GM21825 (cell line): ENCODE results near the gene CCDC120.
A peak's percentile ranks its signal among the peaks of the same experiment; 100 is the strongest.

Experiments used
- ATAC-seq: cut with Tn5 transposase; IDR thresholded peaks from one replicate; pipeline ENCODE4 v1.9.1; 2021; ENCODE audit warnings: mild to moderate bottlenecking, moderate library complexity; ENCODE audit not compliant: unreplicated experiment

CCDC120 gene, protein sequence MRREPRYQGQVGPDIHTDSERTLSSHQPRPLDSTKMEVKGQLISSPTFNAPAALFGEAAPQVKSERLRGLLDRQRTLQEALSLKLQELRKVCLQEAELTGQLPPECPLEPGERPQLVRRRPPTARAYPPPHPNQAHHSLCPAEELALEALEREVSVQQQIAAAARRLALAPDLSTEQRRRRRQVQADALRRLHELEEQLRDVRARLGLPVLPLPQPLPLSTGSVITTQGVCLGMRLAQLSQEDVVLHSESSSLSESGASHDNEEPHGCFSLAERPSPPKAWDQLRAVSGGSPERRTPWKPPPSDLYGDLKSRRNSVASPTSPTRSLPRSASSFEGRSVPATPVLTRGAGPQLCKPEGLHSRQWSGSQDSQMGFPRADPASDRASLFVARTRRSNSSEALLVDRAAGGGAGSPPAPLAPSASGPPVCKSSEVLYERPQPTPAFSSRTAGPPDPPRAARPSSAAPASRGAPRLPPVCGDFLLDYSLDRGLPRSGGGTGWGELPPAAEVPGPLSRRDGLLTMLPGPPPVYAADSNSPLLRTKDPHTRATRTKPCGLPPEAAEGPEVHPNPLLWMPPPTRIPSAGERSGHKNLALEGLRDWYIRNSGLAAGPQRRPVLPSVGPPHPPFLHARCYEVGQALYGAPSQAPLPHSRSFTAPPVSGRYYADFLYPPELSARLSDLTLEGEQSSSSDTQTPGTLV

DNA sequence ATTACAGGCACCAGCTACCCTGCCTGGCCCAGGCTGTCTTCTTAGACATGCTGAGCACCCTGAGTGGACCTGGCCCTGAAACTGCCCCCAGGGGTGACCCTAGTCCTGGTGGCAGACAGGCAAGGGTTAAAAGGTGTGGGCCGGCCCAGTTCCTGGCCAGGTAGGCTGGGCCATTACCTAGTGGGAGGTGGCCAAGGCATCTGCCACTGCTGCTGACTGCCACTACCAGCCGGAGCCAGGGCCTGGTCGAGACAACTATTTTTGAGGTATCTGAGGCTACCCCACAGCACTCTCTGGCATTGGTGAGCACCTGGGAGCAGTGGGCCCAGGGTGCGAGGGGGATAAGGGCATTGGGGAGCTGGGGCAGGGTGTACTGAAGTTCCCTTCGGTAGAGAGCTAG is at the start of gene CCDC120:
TSS of gene CCDC120 (plus strand) at position 206 of the 400 bp plus-strand sequence. CDS start 3,043 bp downstream, outside the sequence.
- ATAC-seq: no peak

DNA sequence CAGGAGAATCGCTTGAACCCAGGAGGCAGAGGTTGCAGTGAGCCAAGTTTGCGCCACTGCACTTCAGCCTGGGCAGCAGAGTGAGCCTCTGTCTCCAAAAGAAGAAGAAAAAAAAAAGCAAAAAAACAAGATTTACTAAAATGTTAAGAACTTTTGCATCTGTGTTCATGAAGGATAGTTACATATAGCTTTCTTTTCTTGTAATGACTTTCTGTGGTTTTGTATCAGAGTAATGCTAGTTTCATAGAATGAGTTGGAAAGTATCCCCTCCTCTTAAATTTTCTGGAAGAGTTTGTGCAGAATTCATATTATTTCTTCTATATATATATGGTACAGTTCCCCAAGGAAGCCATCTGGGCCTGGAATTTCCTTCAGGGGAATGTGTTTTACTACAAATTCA is 39.7 kb upstream of the CCDC120 start:
- no peak for ATAC-seq

DNA sequence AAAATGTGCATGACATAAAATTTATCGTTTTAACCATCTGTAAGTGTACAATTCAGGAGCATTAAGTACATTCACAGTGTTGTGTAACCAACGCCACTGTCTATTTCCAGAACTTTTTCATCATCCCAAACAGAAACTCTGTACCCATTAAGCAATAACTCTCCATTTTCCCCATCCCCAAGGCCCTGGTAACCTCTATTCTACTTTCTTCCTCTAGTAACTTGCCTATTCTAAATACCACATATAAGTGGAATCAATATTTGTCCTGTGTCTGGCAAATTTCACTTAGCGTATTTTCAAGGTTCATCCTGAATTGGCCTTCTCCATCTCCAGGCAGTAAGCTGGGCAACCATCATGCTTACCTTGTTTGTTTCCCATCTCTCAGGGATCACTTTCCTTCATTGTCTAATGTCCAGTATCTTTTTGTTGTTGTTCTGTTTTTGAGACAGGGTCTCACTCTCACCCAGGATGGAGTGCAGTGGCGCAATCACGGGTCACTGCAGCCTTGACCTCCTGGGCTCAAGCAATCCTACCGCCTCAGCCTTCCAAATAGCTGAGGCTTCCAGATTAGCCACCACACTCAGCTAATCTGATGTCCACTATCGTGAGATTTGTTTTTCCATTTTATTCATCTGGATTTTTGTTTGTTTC is 39.1 kb upstream of the CCDC120 start:
- ATAC-seq: no peak

DNA sequence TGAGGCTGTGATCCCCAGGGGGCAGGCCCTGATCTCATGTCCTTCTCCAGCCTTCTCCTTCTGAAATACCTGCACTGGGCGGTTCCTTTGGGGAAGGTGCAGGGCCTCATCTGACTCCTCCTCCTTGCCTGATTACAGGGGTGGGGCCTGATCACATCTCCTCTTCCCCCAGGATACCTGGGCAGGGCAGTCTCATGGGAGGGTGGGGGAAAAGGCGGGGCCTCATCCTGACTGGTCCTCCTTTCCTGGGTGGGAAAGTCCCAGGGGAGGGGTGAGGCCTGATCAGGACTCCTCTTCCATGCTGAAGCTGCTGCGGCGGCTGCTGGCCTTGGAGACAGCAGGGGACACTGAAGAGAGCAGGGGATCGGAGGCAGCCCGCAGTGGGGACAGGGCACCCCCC is 28.9 kb upstream of the CCDC120 start:
- no peak for ATAC-seq

DNA sequence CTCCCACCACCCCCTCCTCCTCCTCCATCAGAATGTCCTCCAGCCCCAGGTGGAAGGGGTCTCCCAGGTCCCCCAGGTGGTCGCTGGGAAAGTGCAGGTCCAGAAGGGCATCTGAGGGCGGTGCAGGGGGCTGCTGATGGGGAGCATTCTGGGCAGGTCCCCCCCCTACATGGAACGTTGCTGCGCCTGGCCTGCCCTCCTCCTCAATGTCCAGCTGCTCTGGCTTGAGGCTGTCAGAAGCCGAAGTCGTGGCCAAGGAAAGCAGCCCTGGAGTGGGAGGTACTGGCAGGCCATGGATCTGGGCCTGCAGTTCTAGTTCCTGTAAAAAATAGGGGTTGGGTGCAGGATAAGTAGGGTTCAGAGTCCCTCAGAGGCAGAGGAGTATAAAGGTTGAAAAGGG is 28.5 kb upstream of the CCDC120 start:
- no peak for ATAC-seq

DNA sequence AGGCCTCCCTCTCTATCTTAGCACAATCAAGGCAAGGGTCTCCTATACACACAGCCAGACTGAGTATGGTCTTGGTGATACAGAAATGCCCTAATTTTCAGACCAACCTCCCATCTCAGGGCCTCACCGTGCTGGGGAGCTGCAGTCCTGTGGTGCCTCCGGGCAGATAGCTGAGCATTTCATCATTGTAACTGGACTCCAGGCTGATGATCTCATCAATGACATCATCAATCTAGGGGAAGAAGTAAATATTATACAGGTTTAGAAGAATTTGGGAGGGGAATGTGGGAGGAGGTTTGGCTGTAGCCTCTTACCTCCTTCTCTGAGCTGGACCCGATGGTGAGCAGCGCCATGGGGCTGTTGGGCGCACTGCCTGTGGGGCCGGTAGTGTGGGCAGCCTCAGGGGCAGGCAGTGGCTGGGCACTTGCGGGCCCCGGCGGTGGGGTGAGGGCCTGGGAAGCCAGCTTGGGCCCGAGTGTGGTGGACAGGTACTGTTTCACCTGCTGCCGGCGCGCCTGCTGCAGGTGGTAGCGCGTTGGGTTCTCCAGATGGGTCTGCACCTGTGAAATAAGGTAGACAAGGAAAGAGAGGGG is 20.8 kb upstream of the CCDC120 start:
- no peak for ATAC-seq

DNA sequence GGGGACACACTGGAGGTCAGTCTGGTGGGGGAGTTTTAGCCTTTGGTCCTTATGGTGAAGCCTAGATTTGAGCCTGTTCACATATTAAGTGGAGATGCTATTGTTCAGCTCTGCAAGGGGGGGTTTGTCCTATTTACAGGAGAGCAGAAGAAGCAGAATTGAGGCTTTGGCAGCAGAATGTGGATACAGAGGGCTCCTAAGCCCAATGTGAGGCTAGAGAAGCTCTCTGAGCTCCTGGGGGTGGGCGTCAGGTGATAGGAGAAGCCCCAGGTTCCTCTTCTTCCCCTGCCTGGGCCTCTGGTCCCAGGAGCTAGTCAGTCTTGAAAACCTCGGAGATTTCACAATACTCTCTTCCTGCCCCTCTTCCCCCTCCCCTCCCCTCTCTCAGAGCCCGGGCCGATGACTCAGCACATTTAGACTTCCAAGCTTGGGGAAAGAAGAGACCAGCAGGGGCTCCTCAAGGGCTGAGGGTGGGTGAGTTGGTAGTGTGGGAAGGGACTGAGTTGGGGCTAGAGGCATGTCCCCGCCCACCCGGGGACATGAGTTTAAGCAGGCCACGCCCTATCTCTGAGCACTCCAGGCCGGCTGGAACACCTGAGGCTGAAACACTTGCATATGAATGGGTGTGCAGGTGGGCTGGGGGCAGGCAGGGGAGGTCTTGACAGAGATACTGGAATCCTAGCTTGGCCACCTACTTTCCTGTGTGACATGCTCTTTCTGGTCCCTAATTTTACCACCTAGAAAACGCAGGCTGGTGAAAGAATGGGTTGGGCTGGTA is 19.0 kb upstream of the CCDC120 start:
- no peak for ATAC-seq

DNA sequence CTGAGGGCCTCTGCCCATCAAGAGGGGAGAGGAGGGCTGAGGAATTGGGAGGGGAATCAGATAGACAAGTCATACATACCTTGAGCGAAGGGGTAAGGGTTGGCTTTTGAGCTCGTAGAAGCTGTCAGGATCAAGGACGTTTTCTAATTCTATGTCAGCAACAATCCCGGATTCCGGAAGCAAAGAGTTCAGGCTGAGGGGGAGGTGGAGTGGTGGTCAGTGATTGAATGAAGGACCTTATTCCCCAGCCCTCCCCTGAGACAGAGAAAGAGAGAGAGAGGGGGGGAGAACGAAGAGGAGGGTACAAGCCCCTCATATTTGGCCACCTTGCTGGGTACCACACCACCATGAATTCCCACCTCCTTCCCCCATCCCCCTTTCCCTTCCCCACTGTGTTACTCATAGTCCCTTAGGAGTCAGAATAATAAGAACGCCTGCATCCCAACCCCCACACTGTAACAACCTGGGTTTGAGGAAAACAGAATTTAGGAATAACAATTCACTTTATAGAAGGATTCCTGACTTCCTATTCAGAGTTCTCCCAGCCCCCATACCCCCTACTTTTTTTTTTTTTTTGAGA is 18.3 kb upstream of the CCDC120 start:
- no peak for ATAC-seq

DNA sequence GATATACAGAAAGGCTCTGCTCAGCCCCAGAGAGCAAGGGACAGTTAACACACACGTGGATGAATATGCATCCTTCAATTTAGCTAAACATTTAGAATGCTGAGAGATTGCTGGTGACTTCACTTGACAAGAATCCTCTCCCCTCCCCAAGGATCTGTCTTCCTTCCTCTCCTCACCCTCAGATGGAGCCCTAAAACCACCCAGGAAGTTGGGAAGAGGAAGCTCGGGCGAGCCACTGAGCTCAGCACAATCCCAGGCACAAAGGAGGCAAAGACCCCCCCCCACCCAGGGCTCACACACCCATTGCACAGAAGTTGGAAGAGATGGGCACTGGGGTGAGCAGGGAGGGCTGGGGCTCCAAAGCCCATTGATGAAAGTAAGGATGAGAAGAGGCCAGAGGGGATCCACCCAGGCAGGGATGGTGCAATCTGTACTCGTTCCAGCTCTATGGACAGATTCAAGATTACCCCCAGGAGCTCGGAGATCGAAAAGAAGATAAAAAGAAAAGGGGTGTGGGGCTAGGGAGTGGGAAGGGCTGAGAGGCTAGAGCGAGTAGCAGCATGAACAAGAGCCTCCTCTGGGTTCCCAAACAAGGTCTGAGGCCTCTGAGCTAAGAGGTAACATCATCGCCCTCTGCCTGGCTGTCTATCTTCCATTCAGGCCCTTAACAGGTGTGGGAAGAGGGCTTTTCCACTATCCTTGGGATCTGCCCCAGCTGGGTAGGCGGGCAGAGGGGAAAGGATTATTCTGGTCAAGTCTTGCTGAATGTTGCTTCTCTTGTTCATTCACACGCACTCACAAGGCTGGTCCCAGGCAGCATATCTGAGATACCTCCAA is 16.8 kb upstream of the CCDC120 start:
- no peak for ATAC-seq

DNA sequence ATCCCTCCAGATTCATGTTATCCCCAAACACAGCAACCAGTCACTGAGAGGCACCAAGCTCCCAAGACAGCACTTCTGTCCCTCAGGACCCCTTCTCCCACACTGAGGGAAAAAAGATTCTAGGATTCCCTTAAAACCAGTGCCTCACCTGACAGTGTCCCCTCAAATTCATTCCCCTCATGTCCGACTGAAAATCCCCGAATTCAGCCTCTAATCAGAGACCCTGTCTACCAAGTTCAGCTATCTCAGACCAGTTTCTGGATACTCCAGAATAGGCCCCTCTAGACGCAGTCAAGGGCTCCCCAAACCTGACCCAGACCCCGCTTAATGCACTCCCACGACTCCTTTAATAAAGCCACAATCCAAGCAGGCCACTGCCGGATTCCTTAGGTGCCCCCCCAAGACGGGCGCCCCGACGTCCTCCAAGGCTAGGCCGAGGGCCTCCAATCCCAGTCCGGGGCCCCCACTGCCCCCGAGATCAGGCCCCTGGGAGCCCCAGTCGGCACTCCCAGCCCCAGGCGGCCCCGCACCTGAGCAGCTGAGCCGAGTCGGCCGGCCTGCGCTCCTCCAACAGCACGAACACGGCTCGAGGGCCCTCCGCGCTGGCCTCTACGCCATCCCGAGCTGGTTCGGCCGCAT is 16.1 kb upstream of the CCDC120 start:
- no peak for ATAC-seq

DNA sequence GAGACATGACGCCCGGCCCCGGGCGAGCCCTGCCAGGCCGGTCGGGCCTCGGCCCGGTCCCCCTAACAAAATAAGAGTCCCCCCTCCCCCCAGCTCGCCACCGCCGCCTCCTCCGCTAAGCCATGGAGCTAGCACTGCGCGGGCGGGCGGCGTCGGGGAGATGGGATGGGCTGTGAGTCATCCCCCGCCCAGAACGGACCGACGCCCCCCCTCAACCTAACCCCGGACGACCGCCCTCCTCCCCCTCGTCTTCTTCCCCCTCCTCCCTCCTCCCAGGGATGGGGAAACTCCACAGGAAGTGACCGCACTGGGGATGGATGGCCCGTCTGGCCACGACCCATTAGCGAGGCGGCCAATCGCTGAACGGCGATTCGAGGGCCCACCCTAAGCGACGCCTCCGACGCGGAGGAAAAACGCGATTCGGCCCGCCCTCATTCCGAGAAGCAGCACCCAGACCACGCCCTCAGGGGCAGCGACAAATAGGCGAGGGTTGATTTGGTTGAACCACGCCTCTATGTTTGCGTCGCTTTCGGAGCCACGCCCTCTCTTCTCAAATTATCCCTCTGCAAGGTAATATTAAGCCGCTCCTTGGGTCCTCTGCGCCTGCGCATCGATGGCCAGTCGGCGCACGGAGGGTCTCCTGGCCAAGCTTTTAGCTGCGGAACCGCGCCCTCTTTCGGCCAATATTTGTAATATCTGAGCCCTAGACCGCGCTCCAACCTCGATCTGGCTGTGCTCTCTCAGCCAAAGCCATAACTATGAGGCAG is 15.4 kb upstream of the CCDC120 start, which contains the start of gene TFE3:
TSS of gene TFE3 (minus strand) at position 138 of the 767 bp plus-strand sequence. CDS start at position 7, 131 bp downstream.
- ATAC-seq: peak; percentile 87

DNA sequence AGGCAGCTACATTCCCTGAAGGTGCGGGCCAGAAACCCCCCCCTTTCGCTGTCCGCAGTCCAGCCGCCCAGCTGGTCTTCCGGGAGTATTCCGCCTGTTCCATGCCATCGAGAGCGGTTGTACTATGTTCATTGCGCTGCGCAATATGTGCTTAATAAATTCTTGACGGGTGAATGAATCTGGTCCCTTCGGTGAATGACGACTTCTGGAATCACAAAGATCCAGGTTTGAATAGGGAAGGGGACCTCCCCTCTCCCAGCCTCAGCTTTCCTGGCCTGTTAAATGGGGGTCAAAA is 14.9 kb upstream of the CCDC120 start:
- ATAC-seq: no peak

DNA sequence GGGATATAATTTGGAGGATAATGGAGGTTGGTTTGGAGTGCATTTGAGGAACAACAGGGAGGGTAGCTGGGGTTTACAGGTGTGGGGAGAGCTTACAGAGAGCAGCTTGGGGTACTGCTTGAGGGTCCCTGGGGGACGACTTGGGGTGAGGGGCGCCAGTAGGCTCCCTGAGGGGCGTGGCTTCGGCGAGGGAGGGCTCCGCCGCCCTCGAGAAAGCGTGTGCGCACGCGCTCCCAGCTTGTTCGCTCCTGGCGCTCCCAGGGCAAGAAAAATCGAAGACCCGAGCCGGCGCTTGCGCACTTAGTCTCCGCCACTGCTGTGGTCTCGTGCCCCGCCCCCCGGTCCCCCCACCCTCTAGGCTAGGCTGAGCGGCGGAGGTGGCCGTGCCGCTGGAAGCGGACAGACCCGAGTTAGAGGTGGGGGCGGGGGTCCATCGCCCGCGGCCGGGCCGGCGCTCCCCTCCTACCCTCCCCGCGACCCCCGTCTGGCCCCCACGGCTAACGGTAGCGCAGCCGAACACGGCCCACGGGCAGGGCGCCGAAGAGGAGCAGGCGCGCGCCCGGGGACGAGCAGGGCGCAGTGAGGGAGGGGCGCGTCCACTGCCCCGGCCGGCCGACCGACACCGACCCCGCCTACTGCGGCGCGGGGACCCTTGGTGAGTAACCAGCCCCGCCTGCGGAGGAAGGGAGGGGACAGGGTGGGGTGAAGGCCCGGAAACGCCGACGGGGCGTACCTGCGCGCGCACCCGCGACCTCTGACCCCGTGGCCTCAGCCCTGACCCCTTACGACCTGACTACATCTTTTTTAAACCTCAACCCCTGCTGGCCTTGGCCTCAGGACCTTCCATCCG is 5.4 kb upstream of the CCDC120 start:
- peak; percentile 51 for ATAC-seq

DNA sequence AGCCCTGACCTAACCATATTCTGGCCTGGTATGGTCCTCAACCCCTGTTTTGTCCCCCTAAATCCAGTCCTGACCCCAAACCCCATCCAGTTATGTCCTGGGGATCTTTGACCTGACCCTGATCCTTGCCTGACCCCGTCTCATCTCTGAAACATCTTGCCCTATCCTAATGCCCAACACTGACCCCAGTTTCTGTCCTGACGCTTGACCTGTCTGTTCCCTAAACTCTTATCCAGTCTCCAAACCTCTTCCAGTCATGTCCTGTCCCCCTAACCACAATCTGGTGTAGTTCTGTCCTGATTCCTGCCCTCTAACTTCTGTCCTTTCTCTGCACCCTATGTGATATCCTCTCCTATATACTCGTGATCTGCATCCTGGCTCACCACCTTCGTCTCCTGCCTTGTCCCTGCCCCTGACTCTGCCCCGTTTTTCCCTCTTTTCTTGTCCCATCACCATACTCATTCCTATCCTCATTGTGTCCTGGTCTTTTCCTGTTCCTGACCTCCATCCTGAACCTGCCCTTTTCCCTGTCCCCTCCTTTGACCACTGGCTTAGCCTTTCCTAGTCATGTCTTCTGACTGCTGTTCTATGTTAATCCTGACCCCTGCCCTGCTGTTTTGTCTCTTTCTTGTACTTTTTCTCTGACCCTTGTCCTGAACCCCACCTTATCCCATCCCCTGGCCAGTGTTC is 4.6 kb upstream of the CCDC120 start:
- no peak for ATAC-seq

DNA sequence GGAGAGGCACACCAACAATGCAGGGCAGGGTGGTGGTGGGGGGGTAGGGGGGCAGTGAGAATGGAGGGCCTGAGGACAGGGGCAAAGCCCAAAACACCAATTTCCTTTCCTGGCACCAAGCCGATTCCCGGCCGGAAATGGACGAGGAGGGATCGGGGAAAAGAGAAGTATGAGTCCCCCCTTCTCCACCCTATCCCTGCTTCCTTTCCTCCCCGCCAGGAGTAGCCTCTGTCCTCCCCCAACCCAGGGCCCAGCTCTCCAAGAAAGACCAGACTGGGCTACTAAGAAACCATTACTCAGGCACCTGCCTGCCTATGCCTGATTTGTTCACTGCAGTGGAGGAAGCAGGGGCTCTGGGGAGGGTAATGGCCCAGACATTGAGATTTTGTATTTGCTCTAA is 402 bp downstream of the CCDC120 start:
- ATAC-seq: no peak

DNA sequence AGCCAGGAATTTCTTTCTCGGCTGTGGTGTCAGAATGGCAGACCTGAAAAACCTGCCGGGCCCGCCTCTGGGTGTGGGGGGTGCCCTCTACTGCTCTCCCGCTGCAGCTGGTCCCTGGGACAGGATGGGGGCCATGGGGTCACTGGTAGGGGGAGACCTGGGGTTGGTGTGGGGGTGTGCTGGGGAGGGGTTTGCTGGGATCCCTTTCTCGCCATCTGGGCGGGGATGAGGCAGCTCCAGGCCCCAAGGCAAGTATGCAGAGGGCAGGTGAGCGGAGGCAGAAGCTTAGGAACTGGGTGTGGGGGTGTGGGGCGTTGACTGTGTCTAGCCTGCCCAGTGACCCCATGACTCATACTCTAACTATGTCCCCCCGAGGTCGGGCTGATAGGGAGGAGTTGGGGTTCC is 884 bp downstream of the CCDC120 start:
- no peak for ATAC-seq

DNA sequence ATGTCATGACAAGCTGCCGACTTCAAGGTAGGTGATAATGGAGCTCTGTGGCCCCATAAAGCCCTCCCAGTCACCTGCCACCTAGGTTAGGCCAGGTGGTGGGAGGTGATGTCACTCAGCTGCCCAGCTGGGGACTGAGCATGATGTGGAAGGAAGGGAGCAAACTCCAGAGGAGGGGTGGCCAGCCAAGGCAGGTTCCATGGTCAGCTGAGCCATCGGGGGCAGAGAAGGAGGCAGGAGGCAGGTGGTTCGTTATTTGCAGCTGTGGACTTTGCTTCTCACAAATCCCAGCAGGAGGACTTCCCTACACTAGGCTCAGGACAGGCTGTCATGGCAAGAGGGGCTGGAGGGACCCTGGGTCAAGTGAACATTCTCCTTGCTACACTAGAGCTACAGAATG is 2.1 kb downstream of the CCDC120 start:
- no peak for ATAC-seq
